Activated naive CD4-positive, alpha-beta T cell (primary cell): ENCODE data around the gene EGFL7.
A peak's percentile ranks its signal among the peaks of the same experiment; 100 is the strongest.

ENCODE experiments used
- DNase-seq, 4 experiments: peaks; one replicate each; lab custom pipeline; 2025; lab: John Stamatoyannopoulos, UW

Gene EGFL7

GRCh38 chr9:136644343-136644592 lies 18.4 kb upstream of the EGFL7 start:
- no peak for DNase-seq

DNA sequence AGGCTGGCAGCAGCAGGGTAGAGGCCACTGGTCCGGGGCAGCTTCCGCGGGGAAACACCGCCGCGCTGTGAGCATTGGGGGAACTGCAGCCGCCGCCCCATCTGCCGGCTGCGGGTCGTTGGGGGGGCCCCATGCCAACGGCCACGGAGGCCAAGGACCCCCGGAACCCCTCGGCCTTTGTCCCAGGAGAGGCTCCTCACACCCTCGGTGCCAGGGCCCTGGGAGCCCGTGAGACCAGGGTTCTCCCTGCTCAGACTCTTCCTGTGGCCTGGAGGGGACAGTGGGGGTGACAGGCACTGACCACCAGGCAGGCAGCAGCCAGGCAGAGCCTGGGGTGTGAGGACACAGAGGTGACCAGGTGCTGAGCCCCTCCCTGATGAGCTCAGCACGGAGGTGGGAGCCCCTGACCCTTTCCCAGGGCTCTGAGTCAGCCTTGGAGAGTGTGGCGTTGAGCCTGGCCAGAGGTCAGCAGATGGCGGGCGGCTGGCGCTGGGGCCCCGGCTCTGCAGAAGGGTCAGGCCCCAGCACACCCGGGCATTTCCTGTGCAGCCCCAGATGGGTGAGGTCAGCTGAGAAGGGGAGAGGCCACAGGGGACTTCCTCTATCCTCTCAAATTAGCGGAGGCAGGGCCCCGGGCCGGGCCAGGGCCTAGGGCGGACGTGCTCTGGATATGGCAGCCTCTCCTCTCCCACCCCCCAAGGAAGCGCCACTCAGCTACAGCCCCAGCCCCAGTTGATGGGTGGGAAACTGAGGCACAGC lies 17.9 kb upstream of the EGFL7 start:
- DNase-seq: peak; percentile 46 to 67 (median 58)

DNA sequence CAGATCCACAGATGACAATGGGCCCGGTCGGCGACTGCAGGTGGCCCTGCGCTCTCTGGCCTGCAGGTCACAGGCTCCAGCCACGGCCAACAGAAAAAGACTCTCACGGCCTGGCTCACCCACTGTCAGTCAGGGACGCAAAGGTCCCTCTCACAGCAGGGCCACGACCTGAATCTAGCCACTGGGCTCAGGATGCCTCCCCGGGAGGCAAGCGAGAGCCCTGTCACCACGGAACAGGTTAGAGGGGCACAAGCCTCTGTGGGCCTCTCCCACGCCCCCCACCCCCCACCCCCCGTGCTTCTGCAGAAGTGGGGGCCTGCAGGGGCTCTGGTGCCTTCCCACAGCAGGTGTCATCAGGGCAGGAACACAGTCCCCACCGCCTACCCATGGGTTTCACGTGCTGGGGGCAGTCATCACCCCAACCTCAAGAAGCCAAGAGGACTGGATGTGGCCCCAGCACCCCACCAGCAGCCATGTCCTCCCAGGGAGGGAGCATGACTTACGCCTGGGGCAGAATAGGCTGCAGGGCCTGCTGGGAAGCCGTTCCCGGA lies 17.3 kb upstream of the EGFL7 start:
- no peak for DNase-seq

GRCh38 chr9:136645903-136646754 lies 16.6 kb upstream of the EGFL7 start:
- no peak for DNase-seq

DNA sequence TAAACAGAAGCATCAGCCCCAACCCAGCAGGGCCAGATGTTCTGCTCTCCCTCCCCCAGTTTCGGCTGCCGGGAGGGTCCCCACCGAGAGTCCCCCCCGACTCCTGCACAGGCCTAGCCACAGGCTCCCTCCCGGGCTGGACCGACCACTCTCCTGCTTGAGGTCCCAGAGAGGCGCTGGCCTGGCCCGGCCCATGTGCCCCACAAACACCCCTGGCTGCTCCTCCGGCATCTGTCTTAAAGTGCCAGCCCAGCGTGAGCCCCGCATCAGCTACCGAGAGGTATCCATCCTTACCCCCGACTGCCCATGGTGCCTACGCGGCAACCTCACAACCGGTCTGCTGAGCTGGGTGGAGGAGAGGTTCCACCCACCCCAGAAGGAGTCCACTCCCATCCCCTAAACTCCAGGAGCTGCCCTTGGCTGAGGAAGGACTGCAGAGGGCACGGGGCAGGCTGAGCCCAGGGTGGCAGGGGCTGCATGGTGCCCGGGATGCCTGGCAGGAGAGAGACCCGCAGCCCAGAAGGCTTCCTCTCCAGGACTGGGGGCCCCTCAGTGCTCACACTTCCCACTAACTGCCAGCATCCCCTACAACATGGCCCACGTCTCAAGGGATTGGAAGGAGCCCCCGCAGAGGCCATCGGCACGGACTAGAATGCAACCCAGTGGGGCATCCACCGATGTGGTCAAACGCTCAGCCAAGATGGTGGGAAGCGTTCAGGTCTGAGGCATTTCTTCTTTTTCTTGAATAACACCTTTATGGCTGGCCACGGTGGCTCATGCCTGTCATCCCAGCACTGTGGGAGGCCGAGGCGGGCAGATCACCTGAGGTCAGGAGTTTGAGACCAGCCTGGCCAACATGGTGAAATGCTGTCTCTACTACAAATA lies 15.6 kb upstream of the EGFL7 start:
- DNase-seq: no peak

DNA sequence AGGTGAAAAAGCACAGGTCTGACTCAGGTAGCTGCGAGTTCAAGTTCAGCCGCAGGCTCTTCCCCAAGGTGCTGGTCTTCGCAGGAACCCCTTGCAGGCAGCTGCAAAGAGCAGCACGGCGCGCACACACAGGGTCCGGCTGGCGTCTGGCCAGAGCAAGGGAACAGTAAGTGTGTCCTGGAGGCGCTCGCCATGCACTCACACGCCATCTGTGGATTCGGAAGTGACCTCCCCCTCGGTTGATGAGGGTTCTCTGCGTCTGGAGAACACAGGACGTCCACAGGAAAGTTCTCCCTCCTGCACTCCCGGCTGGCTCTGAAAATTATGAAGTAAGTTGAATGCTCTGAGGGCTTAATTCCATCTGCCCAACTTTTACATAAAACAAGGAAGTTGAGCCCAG lies 14.0 kb upstream of the EGFL7 start:
- no peak for DNase-seq

GRCh38 chr9:136650021-136650420 lies 12.7 kb upstream of the EGFL7 start:
- DNase-seq: no peak

DNA sequence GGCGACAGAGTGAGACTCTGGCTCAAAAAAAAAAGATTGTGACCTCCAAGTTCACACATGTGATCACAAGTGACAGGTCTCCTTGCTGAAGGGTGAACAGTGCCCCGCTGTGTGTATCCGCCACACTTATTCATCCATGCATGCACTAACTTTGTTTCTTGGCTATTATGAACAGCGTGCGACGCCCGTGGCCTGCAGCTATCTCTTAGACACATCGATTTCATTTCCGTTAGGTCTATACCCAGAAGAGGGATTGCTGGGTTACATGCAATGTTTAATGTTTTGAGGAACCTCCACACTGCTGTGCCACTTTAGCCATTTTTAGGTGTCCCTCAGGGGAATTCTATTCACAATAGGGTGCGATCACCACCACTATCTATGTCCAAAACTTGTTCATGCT lies 12.1 kb upstream of the EGFL7 start:
- no peak for DNase-seq

GRCh38 chr9:136651860-136652259 lies 10.9 kb upstream of the EGFL7 start:
- DNase-seq: no peak

- no peak for DNase-seq
These were observed 9.2 kb upstream of the EGFL7 start for GRCh38 chr9:136653323-136654079.

DNA sequence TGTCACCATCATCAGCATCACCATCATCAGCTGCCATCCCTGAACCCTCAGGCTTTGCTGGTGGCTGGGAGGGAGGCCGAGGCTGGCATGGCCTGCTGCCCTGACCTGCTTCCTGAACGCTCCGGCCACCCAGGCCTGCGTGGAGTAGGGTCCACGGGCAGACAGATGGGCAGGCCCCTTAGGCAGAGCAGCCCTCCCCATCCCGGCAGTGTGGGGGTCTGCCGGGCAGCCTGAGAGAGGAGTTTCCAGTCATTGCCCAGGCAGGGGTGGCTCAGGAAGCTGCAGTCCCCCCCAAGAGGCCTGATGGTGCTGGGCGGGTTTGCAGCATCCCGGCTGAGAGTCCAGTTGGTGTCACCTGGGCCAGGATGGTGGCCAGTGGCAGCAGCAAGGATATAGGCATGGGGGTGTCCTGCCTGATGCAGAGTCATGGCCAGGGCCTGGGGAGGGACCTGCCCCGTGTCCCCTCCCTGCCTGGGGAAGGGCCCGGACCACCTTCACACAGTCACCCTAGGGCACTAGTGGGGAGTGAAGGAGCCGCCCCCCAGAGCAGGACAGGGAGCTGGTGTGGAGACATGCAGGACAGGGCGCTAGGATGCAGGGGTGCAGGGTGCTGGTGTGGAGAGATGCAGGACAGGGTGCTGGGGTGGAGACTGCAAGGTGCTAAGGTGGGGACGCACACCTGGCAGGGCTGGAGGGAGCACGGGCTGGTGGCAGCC lies 7.7 kb upstream of the EGFL7 start:
- DNase-seq: no peak

DNA sequence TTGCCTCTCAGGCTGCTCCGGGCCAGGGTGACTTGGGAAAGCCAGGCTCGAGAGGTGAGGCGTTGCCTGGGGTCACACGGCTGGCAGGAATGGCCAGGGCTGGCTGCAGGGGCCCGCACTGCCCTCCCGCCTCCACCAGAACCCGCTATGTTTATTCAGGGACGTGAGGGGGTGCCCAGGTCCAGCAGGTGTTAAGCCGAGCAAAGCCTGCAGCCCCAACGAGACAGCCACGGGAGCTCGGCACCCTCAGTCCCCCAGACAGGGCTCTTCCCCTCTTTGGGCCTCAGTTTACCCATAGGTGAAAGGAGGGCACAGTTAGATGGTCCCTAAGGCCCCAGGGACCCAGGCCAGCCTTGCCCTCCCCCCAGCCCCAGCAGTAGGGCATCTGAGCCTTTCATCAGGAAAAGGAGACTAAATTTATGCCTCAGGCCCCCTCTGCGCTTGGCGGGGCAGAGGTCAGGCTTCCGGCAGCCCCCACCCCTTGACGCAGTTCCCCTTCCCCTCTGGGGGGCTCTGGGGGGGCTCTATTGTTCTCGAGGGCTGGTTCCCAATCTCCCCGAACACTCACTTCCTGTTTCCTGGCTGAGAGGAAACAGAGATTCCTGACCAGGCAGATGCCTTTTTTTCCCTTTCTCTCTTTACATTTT lies 7.1 kb upstream of the EGFL7 start:
- no peak for DNase-seq

DNA sequence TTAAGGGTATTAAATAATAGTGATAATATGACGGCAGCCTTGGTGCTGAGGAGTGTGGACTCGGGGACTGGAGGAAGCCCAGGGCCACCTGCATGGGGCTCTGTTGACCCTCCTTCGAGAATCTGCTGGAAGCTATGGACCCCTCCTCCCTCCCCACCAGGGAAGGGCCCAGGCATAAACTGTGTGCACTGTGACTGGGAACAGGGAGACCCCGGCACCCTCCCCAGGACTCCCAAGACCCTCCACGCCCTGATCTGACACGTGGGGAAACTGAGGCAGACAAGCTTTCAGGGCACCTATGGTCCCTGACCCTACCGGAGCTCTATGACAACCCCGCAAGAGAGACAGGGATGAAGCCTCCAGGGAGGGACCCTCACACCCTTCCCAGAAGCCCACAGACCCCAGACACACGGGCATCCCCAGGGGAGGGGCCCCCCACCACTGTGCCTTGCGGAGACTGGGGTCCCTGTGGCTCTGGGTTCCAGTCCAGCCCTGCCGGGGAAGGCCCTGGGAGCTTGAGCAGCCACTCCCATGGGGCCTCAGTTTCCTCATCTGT lies 6.5 kb upstream of the EGFL7 start:
- DNase-seq: no peak

DNA sequence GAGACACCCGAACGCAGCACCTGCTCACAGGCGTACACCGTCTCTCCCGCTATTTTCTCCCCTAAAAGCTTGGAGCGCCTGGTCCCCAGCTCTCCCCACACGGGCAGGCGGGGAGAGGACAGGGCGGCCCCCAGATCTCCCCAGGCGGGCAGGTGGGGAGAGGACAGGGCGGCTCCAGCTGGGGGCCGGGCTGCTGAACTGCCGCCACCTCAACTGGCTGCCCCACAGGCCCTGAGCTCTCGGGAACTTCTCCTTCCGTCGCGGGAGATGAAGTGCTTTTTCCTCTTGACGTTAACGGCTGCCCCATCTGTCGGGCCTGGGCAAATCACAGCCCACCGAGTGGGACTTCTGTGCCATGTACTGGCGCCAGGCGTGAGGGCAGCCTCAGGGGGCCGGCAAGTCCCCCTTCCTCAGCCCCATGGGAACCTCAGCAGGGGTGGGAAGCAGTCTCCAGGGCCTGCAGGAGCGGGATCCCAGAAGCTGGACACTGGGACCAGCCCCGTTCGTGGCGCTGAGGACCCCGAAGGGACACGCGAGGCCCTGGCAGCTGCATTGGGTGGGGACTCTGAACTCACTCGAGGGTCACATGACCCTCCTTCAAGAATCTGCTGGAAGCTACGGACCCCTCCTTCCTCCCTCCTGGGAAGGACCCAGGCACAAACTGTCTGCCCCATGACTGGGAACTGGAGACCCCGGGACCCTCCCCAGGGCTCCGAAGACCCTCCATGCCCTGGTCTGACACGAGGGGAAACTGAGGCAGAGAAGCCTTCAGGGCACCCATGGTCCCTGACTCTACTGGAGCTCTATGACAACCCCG lies 5.7 kb upstream of the EGFL7 start:
- no peak for DNase-seq

DNA sequence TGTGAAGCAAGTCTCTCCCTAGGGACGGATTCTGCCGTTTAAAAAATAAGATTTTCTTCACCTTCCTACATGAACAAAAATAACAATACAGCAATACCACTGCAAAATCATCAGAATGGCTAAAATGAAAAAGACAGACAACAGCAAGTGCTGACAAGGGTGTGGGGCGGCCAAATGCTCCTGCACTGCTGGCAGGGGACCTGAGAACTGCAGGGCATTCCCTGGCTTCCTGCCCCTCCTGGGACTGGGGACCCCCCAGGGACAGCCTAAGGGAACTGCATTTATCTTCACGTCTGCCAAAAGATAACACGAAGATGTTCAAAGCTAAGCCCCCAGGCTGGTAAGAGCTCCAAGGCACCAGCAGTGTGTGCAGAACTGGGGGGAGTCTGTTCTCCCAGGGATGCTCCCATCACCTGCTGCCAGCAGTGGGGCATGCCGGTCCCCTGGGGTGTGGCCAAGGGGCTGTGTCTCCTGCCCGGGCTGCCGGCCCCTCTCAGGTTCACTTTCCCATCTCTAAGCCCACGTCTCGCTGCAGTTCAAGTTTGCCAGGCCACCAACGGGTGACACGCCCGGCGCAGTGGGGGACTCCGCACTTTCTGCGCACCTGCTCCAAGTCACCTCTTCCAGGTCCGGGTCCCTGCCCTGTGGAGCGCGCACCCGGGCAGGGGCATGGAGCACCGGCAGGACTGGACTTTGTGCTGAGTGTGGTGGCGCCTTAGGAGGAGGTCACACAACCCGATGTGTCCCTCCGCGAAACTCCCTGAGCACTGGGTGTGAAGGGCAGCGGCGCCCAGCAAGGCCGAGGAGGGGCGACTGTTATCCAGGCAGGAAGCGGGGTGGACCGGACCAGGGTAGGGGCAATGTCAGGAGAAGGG lies 4.5 kb upstream of the EGFL7 start:
- no peak for DNase-seq

DNA sequence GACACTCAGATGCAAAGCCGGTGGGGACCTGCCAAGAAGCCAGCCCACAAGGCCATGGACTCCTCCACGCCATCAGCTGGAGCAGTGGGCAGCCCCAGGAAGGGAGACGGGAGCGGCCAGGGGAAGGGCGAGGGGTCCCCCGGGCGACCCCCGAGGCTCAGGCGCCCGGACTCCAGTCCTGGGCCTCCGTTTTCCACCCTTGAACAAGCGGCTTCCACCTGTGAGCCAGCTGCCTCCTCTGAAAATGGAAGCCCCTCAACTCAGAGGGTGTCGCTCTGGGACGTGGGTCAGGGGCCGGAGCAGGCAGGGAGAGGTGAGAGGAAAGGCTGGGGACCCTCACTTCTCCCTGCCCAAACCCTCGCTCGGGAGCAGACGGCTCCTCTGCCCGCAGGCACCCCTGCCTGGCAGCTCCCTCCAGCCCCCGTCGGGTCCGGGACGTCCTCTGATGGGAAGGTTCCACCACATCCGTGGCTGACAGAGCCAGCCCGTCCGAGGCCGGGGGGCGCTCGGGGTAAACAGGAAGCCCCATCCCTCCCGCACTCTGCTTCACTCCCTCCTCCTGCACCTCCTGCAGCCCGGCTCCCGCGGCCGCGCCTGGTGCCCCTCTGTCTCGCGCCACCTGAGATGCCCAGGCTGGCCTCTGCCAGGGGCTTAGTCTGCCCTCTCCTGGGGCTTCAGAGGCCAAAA lies 3.7 kb upstream of the EGFL7 start:
- DNase-seq: no peak
